Heart left ventricle (tissue), 13 donors: ENCODE results near the gene LTB4R.

Experiments used
- CTCF ChIP-seq, 12 donors: fragments of 200-600 bp; sonication (generic) in 4 of 12; IDR thresholded peaks; one replicate each; pipeline versions ENCODE4 v1.5.0 to v1.8.0; 2018 to 2022; ENCODE audit warnings: antibody characterized with exemption in 12 of 12, mild to moderate bottlenecking in 5 of 12
- POLR2A ChIP-seq, 2 donors: fragments of 450-650 bp; IDR thresholded peaks; one replicate each; pipeline ENCODE4 v1.6.1; 2017; ENCODE audit warnings: antibody characterized with exemption in 2 of 2, mild to moderate bottlenecking in 2 of 2, moderate library complexity in 2 of 2
- donor health status: ischemic (EF 13 %, LVEDD 7.1; RV severe dilation, severe dysfunction).
- donor health status: DM: no; HTN: yes; CAD: no.
- donor health status: DM: no; HTN: no; CAD: no.
- donor health status: ischemic (EF 25% LVEDD 6.9; RV normal size, moderate dysfunction).
- donor health status: ischemic (EF 25% LVEDD 5.7; RV mildly dilated, moderate dysfunction).
- donor health status: ischemic (EF 35%, LVEDD 5.7; RV mildly dilated, moderate dysfunction).
- donor health status: nonischemic (EF 11% LVEDD 7.7; RV severe dilation, severe dysfunction).
- donor health status: DM: yes; HTN: yes; CAD: no.
- donor health status: PGD.
- donor health status: ischemic (EF 29% LVEDD 5.4; RV normal size, mild dysfunction).
- donor health status: nonischemic (EF 23%, LVEDD 6.1; RV moderate dilation, normal function).

GRCh38 chr14:24337824-24338175 is 26.5 kb downstream of the LTB4R start:
- TF ChIP-seq CTCF (IDR thresholded peaks at IDR 0.05) (no peak), POLR2A (IDR thresholded peaks at IDR 0.05) (no peak)
